Transverse colon (tissue), 4 donors: ENCODE data around the gene MEIS3. TPM values are rescaled to one million over a fixed set of nuclear protein-coding genes. Genes with fewer than 3 reads are reported as not detected.
A peak's percentile ranks its signal among the peaks of the same experiment; 100 is the strongest.

Experiments
- DNase-seq: peaks from one replicate; pipeline ENCODE4 v3.0.0-alpha.2; 2019
- H3K27ac ChIP-seq, 4 donors: fragments of 200-600 bp; sonication (generic); 2 replicates each; pipeline ENCODE4 v1.5.1; 2016 to 2018; ENCODE audit warnings: inconsistent platforms in 4 of 4
- H3K27me3 ChIP-seq: fragments of 200-600 bp; sonication (generic); 2 replicates; pipeline ENCODE4 v1.5.1; 2017; ENCODE audit warnings: inconsistent platforms
- H3K36me3 ChIP-seq, 4 donors: fragments of 200-600 bp; sonication (generic); 2 replicates each; pipeline ENCODE4 v1.5.1; 2017 to 2019; ENCODE audit warnings: inconsistent platforms in 4 of 4
- H3K4me1 ChIP-seq, 4 donors: fragments of 200-600 bp; sonication (generic); 2 replicates each; pipeline ENCODE4 v1.5.1; 2017 to 2020; ENCODE audit warnings: inconsistent platforms in 4 of 4
- H3K4me3 ChIP-seq, 4 donors: fragments of 200-600 bp; sonication (generic); 1 replicate in 1 of 4; 2 replicates in 3 of 4; pipeline versions ENCODE4 v1.5.1 to v1.6.1; 2017 to 2019; ENCODE audit warnings: inconsistent platforms in 4 of 4
- H3K9me3 ChIP-seq, 2 donors: fragments of 200-600 bp; sonication (generic); 2 replicates each; pipeline ENCODE4 v1.5.1; 2017 to 2019; ENCODE audit warnings: inconsistent platforms in 2 of 2
- EP300 ChIP-seq: sonication (generic); formaldehyde crosslinking; IDR thresholded peaks from one replicate; pipeline ENCODE4 v1.6.1; 2017; ENCODE audit warnings: antibody characterized with exemption, low read depth
- POLR2A ChIP-seq: fragments of 450-650 bp; IDR thresholded peaks from one replicate; pipeline ENCODE4 v1.6.1; 2016; ENCODE audit warnings: antibody characterized with exemption, mild to moderate bottlenecking, moderate library complexity
- POLR2AphosphoS5 ChIP-seq, 3 donors: sonication (generic); formaldehyde crosslinking; IDR thresholded peaks; one replicate each; pipeline ENCODE4 v1.6.1; 2016; ENCODE audit warnings: antibody characterized with exemption in 3 of 3
- whole genome bisulfite sequencing, 2 donors: methylation state at CpG; one replicate each; pipeline ENCODE4 v1.1.5; 2018; ENCODE audit warnings: low coverage in 1 of 2; 5-methylcytosine and 5-hydroxymethylcytosine counted together
- in situ Hi-C, 4 donors: fragments of 200-750 bp; cut with MboI; loops; one replicate each; pipeline versions ENCODE4 v1.15.0 to v1.15.1; 2017; ENCODE audit warnings: low sequenced_read_pairs in 3 of 4, low pct_ligation_motif_present in 1 of 4, low pct_unique_long_range_greater_than_20kb in 1 of 4
- intact Hi-C: fragments of 100-400 bp; cut with DNase I; formaldehyde crosslinking; loops from one replicate; pipeline ENCODE4 v1.15.1; 2023; ENCODE audit warnings: low total_unique reads
- total RNA-seq, 4 donors: library from RNA; depleted of rRNA; stranded (reverse); fragments of >200 nt; gene quantifications; one replicate each; pipeline ENCODE4 v1.1.0, GENCODE V29; 2016
- TF ChIP-seq, protein P1 (sequence below), 5 experiments: fragments of 200-600 bp in 3 of 5; fragments of 450-650 bp in 2 of 5; sonication (generic) in 3 of 5; IDR thresholded peaks; 1 replicate in 2 of 5; 2 replicates in 3 of 5; pipeline ENCODE4 v1.5.1; 2016 to 2017; ENCODE audit warnings: antibody characterized with exemption in 5 of 5, inconsistent platforms in 3 of 5, mild to moderate bottlenecking in 2 of 5, moderate library complexity in 1 of 5

Gene MEIS3
- total RNA-seq, 4 donors from 2014 or later = 2.3 to 56.5 (median 7.1) TPM; not detected in 1

DNA sequence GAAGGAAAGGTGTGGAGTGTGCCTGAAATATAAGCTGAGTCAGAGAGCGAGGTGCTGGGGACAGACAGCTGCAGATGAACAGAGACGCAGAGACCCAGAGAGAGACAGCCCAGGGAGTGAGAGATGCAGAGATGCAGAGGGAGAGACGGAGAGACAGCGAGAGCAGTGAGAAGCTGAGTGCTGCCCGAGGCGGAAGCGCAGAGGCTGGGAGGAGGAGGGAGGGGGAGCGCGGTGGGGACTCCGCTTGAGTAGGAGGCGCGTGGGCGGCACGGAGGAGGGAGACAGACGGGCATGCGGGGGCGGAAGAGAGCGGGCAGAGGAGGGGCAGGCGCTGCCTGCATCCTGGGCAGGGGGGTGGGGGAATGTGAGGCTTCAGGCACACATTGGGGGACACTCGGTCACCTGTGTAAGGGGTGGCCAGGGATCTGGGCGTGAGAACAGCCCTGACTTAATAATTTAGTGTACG lies 26.6 kb upstream of the MEIS3 start:
- H3K9me3 ChIP-seq = no peaks in the 10 kb centered on the region
- no peak overlapping the region for H3K27ac ChIP-seq
- peaks cover 0 to 24% (median 17%) of the 10 kb centered on the region in 4 donors for H3K4me1 ChIP-seq
- 7 to 15% methylated on average over 4 to 22 of the region's 22 CpGs for WGBS, 2 donors
- peak; percentile 43 for DNase-seq
- in situ Hi-C loops (no loop called here), intact Hi-C loops (no loop called here)
- no peaks in the 10 kb centered on the region for H3K36me3 ChIP-seq
- TF ChIP-seq POLR2A = no peak
- TF ChIP-seq EP300 = no peak
- no peak for TF ChIP-seq POLR2AphosphoS5 (IDR thresholded peaks at IDR 0.05)
- TF ChIP-seq, protein P1, sequence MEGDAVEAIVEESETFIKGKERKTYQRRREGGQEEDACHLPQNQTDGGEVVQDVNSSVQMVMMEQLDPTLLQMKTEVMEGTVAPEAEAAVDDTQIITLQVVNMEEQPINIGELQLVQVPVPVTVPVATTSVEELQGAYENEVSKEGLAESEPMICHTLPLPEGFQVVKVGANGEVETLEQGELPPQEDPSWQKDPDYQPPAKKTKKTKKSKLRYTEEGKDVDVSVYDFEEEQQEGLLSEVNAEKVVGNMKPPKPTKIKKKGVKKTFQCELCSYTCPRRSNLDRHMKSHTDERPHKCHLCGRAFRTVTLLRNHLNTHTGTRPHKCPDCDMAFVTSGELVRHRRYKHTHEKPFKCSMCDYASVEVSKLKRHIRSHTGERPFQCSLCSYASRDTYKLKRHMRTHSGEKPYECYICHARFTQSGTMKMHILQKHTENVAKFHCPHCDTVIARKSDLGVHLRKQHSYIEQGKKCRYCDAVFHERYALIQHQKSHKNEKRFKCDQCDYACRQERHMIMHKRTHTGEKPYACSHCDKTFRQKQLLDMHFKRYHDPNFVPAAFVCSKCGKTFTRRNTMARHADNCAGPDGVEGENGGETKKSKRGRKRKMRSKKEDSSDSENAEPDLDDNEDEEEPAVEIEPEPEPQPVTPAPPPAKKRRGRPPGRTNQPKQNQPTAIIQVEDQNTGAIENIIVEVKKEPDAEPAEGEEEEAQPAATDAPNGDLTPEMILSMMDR (IDR thresholded peaks at IDR 0.05) = no peak
- H3K4me3 ChIP-seq = no peak overlapping the region
- H3K27me3 ChIP-seq = peaks cover 95% of the 10 kb centered on the region

DNA sequence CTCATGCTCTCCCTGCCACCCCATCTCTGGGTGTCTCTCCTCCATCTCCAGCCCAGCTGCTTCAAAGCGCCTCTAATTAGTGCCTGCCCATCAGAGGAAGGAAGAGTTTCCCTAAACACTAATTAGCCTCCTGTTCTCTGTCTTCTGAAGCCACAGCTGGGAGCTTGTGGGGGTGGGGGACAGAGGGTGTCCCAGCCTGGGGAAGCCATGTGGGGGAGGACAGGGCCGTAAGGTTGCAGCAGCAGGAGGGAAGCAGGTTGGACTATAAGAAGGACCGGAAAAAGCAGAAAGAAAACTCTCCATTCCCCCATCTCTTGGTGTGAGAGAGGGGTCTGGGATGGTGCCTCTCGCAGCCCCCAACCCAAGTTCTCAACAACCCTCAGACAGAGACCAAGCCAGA lies 26.2 kb upstream of the MEIS3 start:
- peaks cover 95% of the 10 kb centered on the region for H3K27me3 ChIP-seq
- DNase-seq = no peak
- in situ Hi-C loops (no loop called here), intact Hi-C loops (no loop called here)
- TF ChIP-seq EP300 = no peak
- TF ChIP-seq POLR2AphosphoS5 (IDR thresholded peaks at IDR 0.05) = no peak
- TF ChIP-seq, protein P1 (IDR thresholded peaks at IDR 0.05) = no peak
- TF ChIP-seq POLR2A = no peak
- H3K36me3 ChIP-seq = no peaks in the 10 kb centered on the region
- WGBS, 2 donors = 39% methylated on average over 4 of the region's 4 CpGs; no CpG with 5 or more reads in 1 of the 2 donors
- no peak overlapping the region for H3K27ac ChIP-seq
- no peak overlapping the region for H3K4me3 ChIP-seq
- peaks cover 0 to 24% (median 17%) of the 10 kb centered on the region in 4 donors for H3K4me1 ChIP-seq
- H3K9me3 ChIP-seq = no peaks in the 10 kb centered on the region

DNA sequence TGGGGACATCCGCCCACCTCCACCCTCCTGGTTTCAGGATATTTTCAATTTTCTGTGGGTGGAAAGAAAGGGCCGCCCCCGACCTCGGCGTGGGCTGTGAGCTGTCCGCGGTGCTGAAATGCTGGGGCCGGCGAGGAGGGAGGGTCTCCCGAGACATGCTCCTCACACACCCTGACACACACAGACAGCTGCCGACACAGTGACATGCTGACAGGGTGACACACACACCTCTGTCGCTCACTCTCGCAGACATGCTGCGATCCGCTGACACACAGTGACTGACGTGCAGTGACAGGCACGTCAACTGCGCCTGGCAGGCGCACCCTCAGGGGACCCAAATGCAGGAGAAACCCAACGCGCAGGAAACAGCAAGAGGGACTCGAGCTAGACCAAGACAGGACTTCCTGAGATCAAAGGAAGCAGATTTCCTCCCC lies 25.1 kb upstream of the MEIS3 start:
- in situ Hi-C loops = no loop called here
- Histone ChIP-seq H3K27me3 (peaks cover 83% of the 10 kb centered on the region), H3K9me3 (no peaks in the 10 kb centered on the region), H3K4me1 (peaks cover 0 to 24% (median 17%) of the 10 kb centered on the region in 4 donors), H3K36me3 (no peaks in the 10 kb centered on the region), H3K27ac (no peak overlapping the region), H3K4me3 (no peak overlapping the region)
- DNase-seq = no peak
- TF ChIP-seq EP300 (no peak), POLR2A (no peak), POLR2AphosphoS5 (IDR thresholded peaks at IDR 0.05) (no peak)
- TF ChIP-seq, protein P1 (IDR thresholded peaks at IDR 0.05) = no peak
- 28% methylated on average over 16 of the region's 22 CpGs; no CpG with 5 or more reads in 1 of the 2 donors for WGBS, 2 donors
- intact Hi-C loops = no loop called here

DNA sequence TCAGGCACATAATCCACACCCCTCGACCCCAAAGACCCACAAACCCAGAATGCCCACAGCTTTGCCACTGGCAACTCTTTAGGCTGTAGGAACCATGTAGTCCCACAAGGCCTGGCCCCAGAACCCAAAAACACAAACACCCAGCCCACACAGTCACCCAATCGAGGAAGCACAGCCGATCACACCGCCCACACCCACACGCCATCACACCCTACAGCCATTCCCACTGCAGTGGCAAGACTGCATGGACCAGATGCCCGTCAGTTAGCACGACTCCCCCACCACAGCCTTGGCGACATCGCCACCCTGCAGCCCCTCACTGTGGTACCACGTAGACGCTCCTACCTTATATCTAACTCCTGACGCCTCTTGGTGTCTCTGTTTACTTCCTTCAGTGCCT lies 24.0 kb upstream of the MEIS3 start:
- intact Hi-C loops (no loop called here), in situ Hi-C loops (no loop called here)
- H3K4me3 ChIP-seq = no peak overlapping the region
- no peak overlapping the region for H3K27ac ChIP-seq
- TF ChIP-seq, protein P1 (IDR thresholded peaks at IDR 0.05) = no peak
- TF ChIP-seq EP300 (no peak), POLR2A (no peak), POLR2AphosphoS5 (IDR thresholded peaks at IDR 0.05) (no peak)
- WGBS, 2 donors = 60 to 61% methylated on average over 1 to 12 of the region's 12 CpGs
- H3K4me1 ChIP-seq = peaks cover 0 to 24% (median 17%) of the 10 kb centered on the region in 4 donors
- H3K36me3 ChIP-seq = no peaks in the 10 kb centered on the region
- DNase-seq = no peak
- no peaks in the 10 kb centered on the region for H3K9me3 ChIP-seq
- H3K27me3 ChIP-seq = peaks cover 73% of the 10 kb centered on the region
